ENCODE measurements around the gene THPO. TPM values are rescaled to one million over a fixed set of nuclear protein-coding genes. Genes with fewer than 3 reads are reported as not detected.

The THPO gene
- total and polyA plus RNA-seq, 2 experiments from 2014 or later: 0.14 to 1.9 TPM

DNA sequence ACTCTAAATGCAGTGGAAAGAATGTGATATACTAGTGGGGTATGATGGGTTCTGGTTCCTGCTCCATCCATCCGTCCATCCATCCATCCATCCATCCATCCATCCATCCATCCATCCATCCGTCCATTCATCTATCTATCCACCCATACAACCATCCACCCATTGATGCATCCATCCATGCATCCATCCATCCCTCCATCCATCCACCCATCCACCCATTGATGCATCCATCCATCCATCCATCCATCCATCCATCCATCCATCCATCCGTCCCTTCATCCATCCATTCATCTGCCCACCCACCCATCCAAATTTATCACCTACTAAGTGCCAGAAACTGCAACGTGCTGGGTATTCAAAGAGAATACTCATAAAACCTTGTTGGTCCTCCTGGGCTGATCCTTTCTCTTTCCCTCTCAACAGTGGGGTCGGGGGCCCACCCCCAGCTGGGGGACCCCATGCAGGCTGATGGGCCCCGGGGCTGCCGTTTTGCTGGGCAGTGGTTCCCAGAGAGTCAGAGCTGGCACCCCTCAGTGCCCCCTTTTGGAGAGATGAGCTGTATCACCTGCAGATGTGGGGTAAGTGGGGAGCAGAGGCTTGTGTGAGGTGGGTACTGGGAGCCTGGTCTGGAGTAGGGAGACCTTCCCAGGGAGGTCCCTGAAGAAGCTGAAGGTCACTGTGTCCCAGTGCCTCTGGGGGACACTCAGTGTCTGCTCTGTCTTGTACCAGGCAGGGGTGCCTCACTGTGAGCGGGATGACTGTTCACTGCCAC, 10.3 kb upstream of the THPO start:
- Mint-ChIP-seq H3K27me3 (ENCODE audit: insufficient read depth, low read depth, poor library complexity) (peaks cover 10% of the 10 kb centered on the region), H3K4me3 (no peak overlapping the region), H3K27ac (no peak overlapping the region), H3K36me3 (ENCODE audit: low read depth) (no peaks in the 10 kb centered on the region), H3K4me1 (peaks cover 5% of the 10 kb centered on the region; the same call in 2 of the 3 replicates), H3K9me3 (no peaks in the 10 kb centered on the region)
- Histone ChIP-seq H3K27ac (ENCODE audit: low read depth) (no peak overlapping the region), H3K9me2 (ENCODE audit: insufficient read depth) (no peaks in the 10 kb centered on the region), H3K4me1 (ENCODE audit: insufficient read depth) (no peaks in the 10 kb centered on the region; the same call in 1 of the 2 replicates), H3K79me2 (replicated peaks; ENCODE audit: insufficient read depth) (no peaks in the 10 kb centered on the region), H3K4me3 (no peak overlapping the region), H3K27me3 (ENCODE audit: insufficient read depth) (peaks cover 13% of the 10 kb centered on the region; the same call in 1 of the 2 replicates), H4K20me1 (replicated peaks; ENCODE audit: insufficient read depth) (no peaks in the 10 kb centered on the region), H2AFZ (no peak overlapping the region), H3F3A (replicated peaks; ENCODE audit: low read depth) (no peaks in the 10 kb centered on the region), H3K4me2 (no peak overlapping the region), H3K36me3 (ENCODE audit: insufficient read depth) (no peaks in the 10 kb centered on the region)
- TF ChIP-seq POLR2AphosphoS5 (IDR thresholded peaks at IDR 0.05; ENCODE audit: low read depth): no peak
- TF ChIP-seq, protein P1, sequence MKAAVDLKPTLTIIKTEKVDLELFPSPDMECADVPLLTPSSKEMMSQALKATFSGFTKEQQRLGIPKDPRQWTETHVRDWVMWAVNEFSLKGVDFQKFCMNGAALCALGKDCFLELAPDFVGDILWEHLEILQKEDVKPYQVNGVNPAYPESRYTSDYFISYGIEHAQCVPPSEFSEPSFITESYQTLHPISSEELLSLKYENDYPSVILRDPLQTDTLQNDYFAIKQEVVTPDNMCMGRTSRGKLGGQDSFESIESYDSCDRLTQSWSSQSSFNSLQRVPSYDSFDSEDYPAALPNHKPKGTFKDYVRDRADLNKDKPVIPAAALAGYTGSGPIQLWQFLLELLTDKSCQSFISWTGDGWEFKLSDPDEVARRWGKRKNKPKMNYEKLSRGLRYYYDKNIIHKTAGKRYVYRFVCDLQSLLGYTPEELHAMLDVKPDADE (IDR thresholded peaks at IDR 0.05): no peak
- TF ChIP-seq ZNF331 (CRISPR knock-in tag; IDR thresholded peaks at IDR 0.05; ENCODE audit: low read depth): no peak
- TF ChIP-seq NANOG (IDR thresholded peaks at IDR 0.05; ENCODE audit: borderline replicate concordance): no peak
- TF ChIP-seq, protein P2, sequence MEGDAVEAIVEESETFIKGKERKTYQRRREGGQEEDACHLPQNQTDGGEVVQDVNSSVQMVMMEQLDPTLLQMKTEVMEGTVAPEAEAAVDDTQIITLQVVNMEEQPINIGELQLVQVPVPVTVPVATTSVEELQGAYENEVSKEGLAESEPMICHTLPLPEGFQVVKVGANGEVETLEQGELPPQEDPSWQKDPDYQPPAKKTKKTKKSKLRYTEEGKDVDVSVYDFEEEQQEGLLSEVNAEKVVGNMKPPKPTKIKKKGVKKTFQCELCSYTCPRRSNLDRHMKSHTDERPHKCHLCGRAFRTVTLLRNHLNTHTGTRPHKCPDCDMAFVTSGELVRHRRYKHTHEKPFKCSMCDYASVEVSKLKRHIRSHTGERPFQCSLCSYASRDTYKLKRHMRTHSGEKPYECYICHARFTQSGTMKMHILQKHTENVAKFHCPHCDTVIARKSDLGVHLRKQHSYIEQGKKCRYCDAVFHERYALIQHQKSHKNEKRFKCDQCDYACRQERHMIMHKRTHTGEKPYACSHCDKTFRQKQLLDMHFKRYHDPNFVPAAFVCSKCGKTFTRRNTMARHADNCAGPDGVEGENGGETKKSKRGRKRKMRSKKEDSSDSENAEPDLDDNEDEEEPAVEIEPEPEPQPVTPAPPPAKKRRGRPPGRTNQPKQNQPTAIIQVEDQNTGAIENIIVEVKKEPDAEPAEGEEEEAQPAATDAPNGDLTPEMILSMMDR (conservative IDR thresholded peaks at IDR 0.05; ENCODE audit: low read depth in 2 of 2): no peak
- ATAC-seq (no peak), DNase-seq (ENCODE audit: low spot score) (no peak)

DNA sequence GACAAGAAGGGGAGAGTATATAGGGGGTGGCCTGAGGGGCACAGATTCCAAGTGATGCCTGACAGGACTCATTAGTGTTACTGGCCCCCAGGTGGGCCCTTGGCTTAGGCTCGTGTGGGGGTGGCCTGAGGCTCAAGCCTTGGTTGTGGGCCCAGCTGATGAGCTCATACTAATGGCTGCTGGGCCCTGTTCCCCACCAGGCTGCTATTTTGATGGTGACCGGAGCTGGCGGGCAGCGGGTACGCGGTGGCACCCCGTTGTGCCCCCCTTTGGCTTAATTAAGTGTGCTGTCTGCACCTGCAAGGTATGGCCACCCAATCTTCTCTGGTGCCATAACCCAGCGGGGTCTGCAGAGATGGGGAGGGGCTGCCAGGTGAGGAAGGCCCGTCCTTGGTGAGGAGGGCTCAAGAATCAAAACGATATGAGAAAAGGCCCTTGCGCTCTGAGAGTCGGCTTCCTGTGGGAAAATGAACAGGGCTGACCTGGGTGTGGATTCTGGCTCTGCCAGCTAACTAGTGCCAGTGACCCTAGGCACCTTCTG, 9.2 kb upstream of the THPO start:
- H3K27me3 Mint-ChIP-seq (ENCODE audit: insufficient read depth, low read depth, poor library complexity): peaks cover 20% of the 10 kb centered on the region
- Histone ChIP-seq H3K9me2 (ENCODE audit: insufficient read depth) (no peaks in the 10 kb centered on the region), H3K79me2 (replicated peaks; ENCODE audit: insufficient read depth) (no peaks in the 10 kb centered on the region), H3K4me3 (no peak overlapping the region), H2AFZ (no peak overlapping the region), H3F3A (replicated peaks; ENCODE audit: low read depth) (no peaks in the 10 kb centered on the region), H3K4me1 (ENCODE audit: insufficient read depth) (no peaks in the 10 kb centered on the region; the same call in 1 of the 2 replicates), H3K4me2 (no peak overlapping the region), H3K27me3 (ENCODE audit: insufficient read depth) (peaks cover 24% of the 10 kb centered on the region), H4K20me1 (replicated peaks; ENCODE audit: insufficient read depth) (no peaks in the 10 kb centered on the region), H3K36me3 (ENCODE audit: insufficient read depth) (no peaks in the 10 kb centered on the region), H3K27ac (ENCODE audit: low read depth) (no peak overlapping the region)
- no peaks in the 10 kb centered on the region for H3K9me3 Mint-ChIP-seq
- ATAC-seq: no peak
- H3K36me3 Mint-ChIP-seq (ENCODE audit: low read depth): no peaks in the 10 kb centered on the region
- no peak overlapping the region for H3K27ac Mint-ChIP-seq
- H3K4me3 Mint-ChIP-seq: no peak overlapping the region
- peaks cover 5% of the 10 kb centered on the region; the same call in 2 of the 3 replicates for H3K4me1 Mint-ChIP-seq
- DNase-seq (ENCODE audit: low spot score): no peak
- TF ChIP-seq ZNF114 (CRISPR knock-in tag; IDR thresholded peaks at IDR 0.05): no peak
- no peak for TF ChIP-seq ZNF331 (CRISPR knock-in tag; IDR thresholded peaks at IDR 0.05; ENCODE audit: low read depth)
- no peak for TF ChIP-seq EZH2 (IDR thresholded peaks at IDR 0.05; ENCODE audit: low read depth, unreplicated experiment)
- TF ChIP-seq, protein P3, sequence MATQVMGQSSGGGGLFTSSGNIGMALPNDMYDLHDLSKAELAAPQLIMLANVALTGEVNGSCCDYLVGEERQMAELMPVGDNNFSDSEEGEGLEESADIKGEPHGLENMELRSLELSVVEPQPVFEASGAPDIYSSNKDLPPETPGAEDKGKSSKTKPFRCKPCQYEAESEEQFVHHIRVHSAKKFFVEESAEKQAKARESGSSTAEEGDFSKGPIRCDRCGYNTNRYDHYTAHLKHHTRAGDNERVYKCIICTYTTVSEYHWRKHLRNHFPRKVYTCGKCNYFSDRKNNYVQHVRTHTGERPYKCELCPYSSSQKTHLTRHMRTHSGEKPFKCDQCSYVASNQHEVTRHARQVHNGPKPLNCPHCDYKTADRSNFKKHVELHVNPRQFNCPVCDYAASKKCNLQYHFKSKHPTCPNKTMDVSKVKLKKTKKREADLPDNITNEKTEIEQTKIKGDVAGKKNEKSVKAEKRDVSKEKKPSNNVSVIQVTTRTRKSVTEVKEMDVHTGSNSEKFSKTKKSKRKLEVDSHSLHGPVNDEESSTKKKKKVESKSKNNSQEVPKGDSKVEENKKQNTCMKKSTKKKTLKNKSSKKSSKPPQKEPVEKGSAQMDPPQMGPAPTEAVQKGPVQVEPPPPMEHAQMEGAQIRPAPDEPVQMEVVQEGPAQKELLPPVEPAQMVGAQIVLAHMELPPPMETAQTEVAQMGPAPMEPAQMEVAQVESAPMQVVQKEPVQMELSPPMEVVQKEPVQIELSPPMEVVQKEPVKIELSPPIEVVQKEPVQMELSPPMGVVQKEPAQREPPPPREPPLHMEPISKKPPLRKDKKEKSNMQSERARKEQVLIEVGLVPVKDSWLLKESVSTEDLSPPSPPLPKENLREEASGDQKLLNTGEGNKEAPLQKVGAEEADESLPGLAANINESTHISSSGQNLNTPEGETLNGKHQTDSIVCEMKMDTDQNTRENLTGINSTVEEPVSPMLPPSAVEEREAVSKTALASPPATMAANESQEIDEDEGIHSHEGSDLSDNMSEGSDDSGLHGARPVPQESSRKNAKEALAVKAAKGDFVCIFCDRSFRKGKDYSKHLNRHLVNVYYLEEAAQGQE (IDR thresholded peaks at IDR 0.05; ENCODE audit: unreplicated experiment): no peak
- no peak for TF ChIP-seq STAT1 (IDR thresholded peaks at IDR 0.05; ENCODE audit: unreplicated experiment)
- TF ChIP-seq JUNB (IDR thresholded peaks at IDR 0.05; ENCODE audit: unreplicated experiment): no peak
- TF ChIP-seq, protein P2 (conservative IDR thresholded peaks at IDR 0.05; ENCODE audit: low read depth in 2 of 2): no peak
- TF ChIP-seq NANOG (IDR thresholded peaks at IDR 0.05; ENCODE audit: borderline replicate concordance): no peak
- no peak for TF ChIP-seq EZH2phosphoT487 (IDR thresholded peaks at IDR 0.05; ENCODE audit: unreplicated experiment)
- TF ChIP-seq, protein P1 (IDR thresholded peaks at IDR 0.05): no peak
